ENCODE results near the gene CFAP99.
"Not testable (repeated sequence)": the region's sequence is repeated elsewhere in the genome, so short reads cannot be mapped to it uniquely, and the experiment has no call there.

Gene CFAP99

DNA sequence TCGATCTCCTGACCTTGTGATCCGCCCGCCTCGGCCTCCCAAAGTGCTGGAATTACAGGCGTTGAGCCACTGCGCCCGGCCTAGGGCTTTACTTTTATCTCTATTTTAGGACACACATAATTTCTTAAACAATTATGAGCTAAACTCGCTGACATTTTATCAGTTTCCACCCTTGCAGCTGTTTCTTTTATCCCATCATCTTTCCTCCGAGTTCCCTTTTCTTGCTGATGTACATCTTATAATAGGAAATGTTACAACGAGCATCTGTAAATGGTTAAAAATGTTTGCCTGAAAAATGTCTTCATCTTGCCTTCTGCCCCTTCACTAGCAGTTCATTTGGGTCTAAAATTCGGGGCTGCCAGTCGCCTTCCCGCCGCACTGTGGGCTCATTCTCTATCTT, 41.5 kb upstream of the CFAP99 start:
- ChIA-PET CTCF (interaction anchor here (1.5 kb wide), 1 partner anchor 10 kb away, joined by 5 read pairs; no protein-coding TSS in a partner anchor), POLR2A (no interaction called here)
- TF ChIP-seq, protein P1, sequence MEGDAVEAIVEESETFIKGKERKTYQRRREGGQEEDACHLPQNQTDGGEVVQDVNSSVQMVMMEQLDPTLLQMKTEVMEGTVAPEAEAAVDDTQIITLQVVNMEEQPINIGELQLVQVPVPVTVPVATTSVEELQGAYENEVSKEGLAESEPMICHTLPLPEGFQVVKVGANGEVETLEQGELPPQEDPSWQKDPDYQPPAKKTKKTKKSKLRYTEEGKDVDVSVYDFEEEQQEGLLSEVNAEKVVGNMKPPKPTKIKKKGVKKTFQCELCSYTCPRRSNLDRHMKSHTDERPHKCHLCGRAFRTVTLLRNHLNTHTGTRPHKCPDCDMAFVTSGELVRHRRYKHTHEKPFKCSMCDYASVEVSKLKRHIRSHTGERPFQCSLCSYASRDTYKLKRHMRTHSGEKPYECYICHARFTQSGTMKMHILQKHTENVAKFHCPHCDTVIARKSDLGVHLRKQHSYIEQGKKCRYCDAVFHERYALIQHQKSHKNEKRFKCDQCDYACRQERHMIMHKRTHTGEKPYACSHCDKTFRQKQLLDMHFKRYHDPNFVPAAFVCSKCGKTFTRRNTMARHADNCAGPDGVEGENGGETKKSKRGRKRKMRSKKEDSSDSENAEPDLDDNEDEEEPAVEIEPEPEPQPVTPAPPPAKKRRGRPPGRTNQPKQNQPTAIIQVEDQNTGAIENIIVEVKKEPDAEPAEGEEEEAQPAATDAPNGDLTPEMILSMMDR (IDR thresholded peaks at IDR 0.05; ENCODE audit: control extremely low read depth, extremely low read depth, low read depth, missing control alignments), result no peak
- DNase-seq (ENCODE audit: extremely low spot score), result no peak

DNA sequence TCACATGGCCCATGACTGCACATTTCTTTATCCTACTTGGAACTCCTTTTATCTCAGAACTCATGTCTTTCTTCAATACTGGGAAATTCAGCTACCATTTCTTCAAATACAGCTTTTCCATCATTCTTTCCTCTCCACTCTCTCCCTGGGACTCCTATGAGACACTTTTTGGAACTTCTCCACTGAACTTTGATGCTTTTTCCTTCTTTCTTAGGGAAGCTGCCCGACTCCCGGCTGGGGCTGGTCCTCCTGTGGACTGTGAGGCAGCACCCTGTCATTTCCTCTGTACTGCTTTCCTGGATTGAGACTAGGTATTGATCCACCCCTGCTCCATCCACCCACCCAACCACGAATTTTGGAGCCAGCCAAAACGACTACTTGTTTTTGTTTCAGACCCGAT, 40.4 kb upstream of the CFAP99 start:
- TF ChIP-seq, protein P1 (IDR thresholded peaks at IDR 0.05; ENCODE audit: control extremely low read depth, extremely low read depth, low read depth, missing control alignments), result no peak
- ChIA-PET CTCF (no interaction called here), POLR2A (no interaction called here)
- DNase-seq (ENCODE audit: extremely low spot score), result no peak

DNA sequence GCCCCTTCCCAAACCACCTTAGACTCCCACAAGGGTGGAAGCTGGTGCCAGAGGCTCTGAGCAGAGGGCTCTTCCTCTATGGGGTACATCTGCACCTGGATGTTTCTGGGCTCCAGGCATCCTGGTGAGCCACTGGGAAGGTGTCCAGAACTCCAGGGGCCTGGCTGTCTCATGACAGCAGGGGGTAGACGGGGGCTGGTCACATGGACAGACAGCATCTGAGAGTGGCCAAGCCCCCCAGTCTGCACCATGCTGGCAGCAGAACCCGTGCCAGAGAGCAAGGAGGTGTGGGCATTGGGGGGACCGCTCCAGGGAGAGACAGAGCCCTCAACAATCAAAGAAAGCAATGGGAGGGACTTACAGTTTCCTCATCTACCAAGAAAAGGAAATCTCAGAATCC, 39.9 kb upstream of the CFAP99 start:
- POLR2A ChIA-PET, result no interaction called here
- CTCF ChIA-PET, result interaction anchor here (1.2 kb wide), 1 partner anchor 12 kb away, joined by 4 read pairs; no protein-coding TSS in a partner anchor
- TF ChIP-seq, protein P1 (IDR thresholded peaks at IDR 0.05; ENCODE audit: control extremely low read depth, extremely low read depth, low read depth, missing control alignments), result no peak
- no peak for DNase-seq (ENCODE audit: extremely low spot score)

DNA sequence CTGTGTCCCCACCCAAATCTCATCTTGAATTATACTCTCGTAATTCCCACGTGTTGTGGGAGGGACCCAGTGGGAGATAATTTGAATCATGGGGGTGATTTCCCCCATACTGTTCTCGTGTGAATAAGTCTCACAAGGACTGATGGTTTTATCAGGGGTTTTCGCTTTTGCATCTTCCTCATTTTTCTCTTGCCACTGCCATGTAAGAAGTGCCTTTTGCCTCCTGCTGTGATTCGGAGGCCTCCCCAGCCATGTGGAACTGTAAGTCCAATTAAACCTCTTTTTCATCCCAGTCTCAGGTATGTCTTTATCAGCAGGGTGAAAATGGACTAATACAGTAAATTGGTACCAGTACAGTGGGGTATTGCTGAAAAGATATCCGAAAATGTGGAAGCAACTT, 38.2 kb upstream of the CFAP99 start:
- POLR2A ChIA-PET; DNase-seq (ENCODE audit: extremely low spot score); CTCF ChIA-PET: not testable (repeated sequence)

DNA sequence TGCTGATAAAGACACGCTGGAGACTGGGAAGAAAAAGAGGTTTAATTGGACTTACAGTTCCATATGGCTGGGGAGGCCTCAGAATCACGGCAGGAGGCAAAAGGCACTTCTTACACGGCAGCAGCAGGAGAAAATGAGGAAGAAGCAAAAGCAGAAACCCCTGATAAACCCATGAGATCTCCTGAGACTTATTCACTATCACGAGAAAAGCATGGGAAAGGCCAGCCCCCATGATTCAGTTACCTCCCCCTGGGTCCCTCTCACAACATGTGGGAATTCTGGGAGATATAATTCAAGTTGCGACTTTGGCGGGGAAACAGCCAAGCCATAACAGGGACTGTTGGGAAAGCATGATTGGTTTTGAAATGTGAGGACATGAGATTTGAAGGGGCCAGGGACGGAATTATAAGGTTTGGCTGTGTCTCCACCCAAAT, 36.0 kb upstream of the CFAP99 start:
- DNase-seq (ENCODE audit: extremely low spot score); POLR2A ChIA-PET: not testable (repeated sequence)
- CTCF ChIA-PET, result interaction anchor here (1.1 kb wide), 1 partner anchor 162 kb away, joined by 3 read pairs; no protein-coding TSS in a partner anchor

DNA sequence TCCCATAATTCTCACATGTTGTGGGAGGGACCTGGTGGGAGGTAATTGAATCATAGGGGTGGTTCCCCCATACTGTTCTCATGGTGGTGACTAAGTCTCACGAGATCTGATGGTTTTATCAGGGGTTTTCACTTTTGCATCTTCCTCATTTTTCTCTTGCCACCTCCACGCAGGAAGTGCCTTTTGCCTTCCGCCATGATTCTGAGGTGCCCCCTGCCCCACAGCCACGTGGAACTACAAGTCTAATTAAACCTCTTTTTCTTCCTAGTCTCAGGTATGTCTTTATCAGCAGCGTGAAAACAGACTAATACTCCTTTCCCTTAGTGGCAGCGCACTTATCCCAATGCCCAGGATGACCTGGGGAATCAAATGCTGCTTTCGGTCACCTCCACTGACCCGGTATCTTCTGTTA, 35.5 kb upstream of the CFAP99 start:
- DNase-seq (ENCODE audit: extremely low spot score); CTCF ChIA-PET; POLR2A ChIA-PET: not testable (repeated sequence)

DNA sequence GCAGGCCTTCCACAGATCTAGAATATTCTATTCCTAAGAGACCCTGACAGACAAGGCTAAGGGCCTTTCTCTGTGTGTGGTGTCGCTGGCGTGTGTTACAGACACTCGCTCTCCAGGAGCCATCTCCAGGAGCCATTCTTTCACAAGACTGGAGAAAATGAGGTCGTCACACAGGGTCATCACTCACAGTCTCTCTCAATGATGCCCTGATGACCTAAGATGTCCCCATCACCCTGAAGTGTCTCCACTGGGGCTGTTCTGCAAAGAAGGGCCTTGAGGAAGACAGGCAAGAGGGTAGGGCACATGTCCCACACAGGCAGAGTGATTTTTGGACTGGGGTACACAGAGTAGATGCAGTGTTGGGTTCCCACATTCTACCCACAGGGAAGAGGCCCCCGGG, 35.0 kb upstream of the CFAP99 start:
- DNase-seq (ENCODE audit: extremely low spot score), result no peak
- TF ChIP-seq, protein P1 (IDR thresholded peaks at IDR 0.05; ENCODE audit: control extremely low read depth, extremely low read depth, low read depth, missing control alignments), result no peak
- POLR2A ChIA-PET, result no interaction called here
- CTCF ChIA-PET, result no interaction called here

DNA sequence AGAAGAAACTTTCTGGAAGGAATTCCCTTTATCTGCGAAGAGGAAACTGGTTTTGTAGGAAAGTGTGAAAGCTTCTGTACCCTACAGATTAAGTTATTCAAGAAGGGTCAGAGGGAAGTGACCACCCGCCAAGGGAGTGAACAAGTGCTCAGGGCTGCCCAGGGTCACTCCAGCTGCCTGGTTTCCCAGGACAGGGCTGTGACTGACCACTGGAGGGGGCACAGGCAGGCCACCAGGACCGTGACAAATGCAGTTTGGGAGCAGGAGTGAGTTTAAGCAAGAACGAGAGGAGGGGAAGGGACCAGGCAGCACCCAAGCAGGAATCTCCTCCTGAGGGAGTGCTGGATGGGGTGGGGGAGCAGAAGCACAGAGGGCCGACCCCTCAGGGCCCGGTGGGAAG, 34.5 kb upstream of the CFAP99 start:
- TF ChIP-seq, protein P1 (IDR thresholded peaks at IDR 0.05; ENCODE audit: control extremely low read depth, extremely low read depth, low read depth, missing control alignments), result no peak
- CTCF ChIA-PET, result no interaction called here
- DNase-seq (ENCODE audit: extremely low spot score), result no peak
- POLR2A ChIA-PET, result no interaction called here
